ENCODE results near the gene THRA.

Gene THRA, protein sequence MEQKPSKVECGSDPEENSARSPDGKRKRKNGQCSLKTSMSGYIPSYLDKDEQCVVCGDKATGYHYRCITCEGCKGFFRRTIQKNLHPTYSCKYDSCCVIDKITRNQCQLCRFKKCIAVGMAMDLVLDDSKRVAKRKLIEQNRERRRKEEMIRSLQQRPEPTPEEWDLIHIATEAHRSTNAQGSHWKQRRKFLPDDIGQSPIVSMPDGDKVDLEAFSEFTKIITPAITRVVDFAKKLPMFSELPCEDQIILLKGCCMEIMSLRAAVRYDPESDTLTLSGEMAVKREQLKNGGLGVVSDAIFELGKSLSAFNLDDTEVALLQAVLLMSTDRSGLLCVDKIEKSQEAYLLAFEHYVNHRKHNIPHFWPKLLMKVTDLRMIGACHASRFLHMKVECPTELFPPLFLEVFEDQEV

DNA sequence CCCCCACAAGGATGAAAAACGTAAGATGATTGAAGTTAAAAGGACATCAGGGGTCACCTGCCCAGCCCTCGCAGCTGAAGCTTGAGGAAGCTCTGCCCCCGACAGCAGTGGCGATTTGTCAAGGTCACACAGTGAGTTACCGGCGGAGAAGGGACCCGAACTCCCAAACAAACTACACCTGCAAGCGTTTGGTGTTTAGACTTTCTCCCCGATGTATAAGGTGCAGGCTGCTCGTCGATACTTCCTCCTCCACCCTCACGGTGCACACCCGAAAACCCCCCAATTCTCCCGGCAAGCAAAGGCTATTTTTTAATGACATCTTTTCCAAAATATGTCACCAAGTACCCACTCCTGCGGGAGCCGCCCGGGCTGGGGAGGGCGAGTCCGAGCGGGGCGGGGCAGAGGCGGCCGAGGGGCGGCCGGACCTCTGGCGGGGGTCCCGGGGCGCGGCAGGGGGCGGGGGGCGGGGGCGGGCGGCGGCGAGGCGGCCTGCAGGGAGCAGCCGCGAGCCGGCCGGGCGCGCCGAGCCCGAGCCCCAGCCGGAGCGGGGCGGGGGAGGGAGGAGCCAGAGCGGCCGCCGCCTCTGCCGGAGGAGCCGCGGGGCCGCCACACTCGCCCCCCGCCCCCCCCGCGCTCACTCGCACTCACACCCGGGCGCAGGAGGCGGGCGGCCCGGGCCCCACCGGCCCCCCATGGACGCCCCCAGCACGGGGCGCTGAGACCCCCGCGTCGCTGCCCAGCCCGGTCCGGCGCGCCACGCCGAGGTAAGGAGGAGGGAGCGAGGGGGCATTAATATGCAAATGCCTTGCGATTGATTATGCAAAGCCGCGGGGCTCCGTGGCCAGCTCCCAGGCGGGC is at the start of gene THRA:
Gene THRA, plus strand, starts transcription at position 637 of the 858 bp plus-strand sequence. CDS start 11,524 bp downstream, outside the sequence.
- peak; percentile 57 for DNase-seq (ENCODE audit: low read depth)

DNA sequence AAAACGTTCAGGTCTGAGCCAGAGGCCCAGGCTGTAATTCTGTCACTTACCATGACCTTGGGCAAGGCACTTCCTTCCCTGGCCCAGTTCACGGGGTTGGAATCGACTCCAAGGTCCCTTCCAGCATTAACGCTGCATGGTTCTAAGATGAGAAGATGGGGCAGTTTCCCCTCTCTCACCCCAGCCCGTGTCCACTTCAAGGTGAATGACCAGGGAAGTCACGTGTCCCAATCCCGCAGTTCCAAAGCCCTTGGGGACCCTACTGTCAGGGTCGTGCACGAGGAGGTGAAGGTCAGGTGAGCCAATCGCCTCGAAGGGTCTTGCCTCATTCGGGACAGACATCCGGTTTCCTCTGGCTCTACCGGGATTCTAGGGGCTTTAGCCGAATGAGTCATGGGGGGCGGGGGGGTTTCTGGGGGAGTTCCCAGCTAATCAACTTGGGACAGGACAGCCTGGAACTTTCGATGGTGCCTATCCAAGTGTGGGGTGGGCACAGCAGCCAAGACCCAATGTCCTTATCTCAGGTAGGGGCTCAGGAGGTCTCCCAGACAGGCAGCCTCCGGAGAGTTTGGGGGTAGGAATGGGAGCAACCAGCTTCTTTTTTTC is 48.3 kb upstream of the THRA start:
- DNase-seq (ENCODE audit: low read depth): no peak

DNA sequence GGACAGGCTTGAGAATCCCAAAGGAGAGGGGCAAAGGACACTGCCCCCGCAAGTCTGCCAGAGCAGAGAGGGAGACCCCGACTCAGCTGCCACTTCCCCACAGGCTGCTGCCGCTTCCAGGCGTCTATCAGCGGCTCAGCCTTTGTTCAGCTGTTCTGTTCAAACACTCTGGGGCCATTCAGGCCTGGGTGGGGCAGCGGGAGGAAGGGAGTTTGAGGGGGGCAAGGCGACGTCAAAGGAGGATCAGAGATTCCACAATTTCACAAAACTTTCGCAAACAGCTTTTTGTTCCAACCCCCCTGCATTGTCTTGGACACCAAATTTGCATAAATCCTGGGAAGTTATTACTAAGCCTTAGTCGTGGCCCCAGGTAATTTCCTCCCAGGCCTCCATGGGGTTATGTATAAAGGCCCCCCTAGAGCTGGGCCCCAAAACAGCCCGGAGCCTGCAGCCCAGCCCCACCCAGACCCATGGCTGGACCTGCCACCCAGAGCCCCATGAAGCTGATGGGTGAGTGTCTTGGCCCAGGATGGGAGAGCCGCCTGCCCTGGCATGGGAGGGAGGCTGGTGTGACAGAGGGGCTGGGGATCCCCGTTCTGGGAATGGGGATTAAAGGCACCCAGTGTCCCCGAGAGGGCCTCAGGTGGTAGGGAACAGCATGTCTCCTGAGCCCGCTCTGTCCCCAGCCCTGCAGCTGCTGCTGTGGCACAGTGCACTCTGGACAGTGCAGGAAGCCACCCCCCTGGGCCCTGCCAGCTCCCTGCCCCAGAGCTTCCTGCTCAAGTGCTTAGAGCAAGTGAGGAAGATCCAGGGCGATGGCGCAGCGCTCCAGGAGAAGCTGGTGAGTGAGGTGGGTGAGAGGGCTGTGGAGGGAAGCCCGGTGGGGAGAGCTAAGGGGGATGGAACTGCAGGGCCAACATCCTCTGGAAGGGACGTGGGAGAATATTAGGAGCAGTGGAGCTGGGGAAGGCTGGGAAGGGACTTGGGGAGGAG is 47.5 kb upstream of the THRA start, which contains the start of gene CSF3:
Gene CSF3, plus strand, starts transcription at position 436 of the 993 bp plus-strand sequence. Its CDS starts 35 bp downstream, at position 471.
- DNase-seq (ENCODE audit: low read depth): no peak

DNA sequence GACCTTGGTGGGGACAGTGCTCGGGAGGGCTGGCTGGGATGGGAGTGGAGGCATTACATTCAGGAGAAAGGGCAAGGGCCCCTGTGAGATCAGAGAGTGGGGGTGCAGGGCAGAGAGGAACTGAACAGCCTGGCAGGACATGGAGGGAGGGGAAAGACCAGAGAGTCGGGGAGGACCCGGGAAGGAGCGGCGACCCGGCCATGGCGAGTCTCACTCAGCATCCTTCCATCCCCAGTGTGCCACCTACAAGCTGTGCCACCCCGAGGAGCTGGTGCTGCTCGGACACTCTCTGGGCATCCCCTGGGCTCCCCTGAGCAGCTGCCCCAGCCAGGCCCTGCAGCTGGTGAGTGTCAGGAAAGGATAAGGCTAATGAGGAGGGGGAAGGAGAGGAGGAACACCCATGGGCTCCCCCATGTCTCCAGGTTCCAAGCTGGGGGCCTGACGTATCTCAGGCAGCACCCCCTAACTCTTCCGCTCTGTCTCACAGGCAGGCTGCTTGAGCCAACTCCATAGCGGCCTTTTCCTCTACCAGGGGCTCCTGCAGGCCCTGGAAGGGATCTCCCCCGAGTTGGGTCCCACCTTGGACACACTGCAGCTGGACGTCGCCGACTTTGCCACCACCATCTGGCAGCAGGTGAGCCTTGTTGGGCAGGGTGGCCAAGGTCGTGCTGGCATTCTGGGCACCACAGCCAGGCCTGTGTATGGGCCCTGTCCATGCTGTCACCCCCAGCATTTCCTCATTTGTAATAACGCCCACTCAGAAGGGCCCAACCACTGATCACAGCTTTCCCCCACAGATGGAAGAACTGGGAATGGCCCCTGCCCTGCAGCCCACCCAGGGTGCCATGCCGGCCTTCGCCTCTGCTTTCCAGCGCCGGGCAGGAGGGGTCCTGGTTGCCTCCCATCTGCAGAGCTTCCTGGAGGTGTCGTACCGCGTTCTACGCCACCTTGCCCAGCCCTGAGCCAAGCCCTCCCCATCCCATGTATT is 46.5 kb upstream of the THRA start:
- DNase-seq (ENCODE audit: low read depth): no peak

DNA sequence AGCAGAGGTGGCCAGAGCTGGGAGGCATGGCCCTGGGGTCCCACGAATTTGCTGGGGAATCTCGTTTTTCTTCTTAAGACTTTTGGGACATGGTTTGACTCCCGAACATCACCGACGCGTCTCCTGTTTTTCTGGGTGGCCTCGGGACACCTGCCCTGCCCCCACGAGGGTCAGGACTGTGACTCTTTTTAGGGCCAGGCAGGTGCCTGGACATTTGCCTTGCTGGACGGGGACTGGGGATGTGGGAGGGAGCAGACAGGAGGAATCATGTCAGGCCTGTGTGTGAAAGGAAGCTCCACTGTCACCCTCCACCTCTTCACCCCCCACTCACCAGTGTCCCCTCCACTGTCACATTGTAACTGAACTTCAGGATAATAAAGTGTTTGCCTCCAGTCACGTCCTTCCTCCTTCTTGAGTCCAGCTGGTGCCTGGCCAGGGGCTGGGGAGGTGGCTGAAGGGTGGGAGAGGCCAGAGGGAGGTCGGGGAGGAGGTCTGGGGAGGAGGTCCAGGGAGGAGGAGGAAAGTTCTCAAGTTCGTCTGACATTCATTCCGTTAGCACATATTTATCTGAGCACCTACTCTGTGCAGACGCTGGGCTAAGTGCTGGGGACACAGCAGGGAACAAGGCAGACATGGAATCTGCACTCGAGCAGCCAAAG is 45.2 kb upstream of the THRA start:
- no peak for DNase-seq (ENCODE audit: low read depth)

DNA sequence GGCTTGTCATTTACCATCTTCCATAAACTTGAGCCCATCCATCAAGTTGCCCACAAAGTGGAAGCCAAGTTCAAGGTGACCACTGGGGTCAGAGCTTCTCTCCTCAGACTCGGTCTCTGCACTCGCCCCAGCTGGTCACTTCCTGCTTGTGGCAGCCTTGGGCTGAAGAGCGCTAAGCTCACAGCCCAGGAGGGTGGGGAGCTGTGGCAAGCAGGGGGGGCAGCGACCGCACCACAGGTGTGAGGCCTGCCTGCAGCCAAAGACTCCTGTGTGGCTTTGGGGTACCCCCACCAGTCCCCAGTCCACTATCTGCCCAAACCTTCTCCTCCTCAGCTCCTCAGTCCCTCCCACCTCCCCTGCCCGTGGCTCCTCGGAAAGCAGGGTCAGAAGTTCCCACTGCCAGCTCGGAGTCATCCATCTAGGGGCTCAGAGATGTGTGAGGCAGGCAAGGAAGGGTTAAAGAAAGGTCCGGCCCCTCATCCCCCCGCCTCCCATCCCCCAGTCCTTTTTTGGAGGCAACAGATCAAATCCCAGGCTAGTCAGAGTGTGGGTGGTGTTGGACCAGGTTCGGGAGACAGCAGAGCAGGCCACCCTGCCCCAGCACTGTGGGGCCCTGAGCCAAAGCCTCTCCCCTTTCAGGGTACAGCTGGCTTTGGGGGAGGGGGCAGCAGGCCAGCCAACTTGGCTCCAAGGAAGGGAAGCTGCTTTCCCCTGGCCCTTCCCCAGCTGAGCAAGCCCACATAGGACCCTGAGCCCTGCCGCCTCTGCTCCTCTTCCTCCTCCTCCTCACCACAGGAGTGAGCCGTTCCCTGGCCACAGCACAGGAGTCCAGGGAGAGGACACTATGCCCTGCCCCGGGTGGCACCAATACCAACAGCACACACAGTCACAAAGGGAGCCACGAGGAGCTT is 44.3 kb upstream of the THRA start:
- no peak for DNase-seq (ENCODE audit: low read depth)

DNA sequence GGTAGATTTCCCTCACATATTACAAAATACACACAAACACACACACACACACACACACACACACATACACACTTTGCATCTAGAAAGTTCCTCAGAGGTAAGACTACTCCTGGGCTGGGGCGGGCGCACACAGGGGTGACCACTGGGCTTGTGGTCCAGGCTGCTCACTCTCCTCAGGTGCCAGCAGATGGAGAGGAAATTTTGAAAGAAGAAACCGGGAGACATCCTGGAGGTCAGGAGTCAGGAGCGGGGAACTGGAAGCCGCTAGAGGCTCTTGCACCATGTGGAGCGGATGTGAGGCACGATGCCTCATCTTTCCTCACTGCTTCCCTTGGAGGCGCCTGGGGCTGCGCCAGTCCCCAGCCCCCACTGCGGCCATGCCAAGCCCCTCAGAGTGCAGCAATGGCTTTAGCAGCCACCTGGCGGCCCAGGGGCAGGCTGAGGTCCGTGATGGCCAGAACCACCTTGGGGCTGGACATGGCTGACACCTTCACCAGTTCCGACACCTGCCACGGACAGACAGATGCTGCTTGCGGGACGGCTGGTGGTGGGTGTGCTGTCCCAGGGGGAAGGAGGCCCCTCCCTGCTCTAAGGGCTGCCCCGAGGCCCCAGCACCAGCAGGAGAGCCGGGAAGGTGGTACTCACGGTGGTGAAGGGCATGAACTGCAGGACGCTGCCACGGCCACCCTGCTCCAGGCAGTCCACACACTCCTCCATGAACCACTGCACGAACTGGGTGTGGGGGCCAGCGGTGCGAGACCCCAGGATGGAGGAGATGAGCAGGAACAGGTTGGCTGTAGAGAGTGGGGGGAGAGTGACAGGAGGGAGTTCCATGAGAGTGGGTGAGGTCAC is 43.4 kb upstream of the THRA start:
- DNase-seq (ENCODE audit: low read depth): no peak

DNA sequence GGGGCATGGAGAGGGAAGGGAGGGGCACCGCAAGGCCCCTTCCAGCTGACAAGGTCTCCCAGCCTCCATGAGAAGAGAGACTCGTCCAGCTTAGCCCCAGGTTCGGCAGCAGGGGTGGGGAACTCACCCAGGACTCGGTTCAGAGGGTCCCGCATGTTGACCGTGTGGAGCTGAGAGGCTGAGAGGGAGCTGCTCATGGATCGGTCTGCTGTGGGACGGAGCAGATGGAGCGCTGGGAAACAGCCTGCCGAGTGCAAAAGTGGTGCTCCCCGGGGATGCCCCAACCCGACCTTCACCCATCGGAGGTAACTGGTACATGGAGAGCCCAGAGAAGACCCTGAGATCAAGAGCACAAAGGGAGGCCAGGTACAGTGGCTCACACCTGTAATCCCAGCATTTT is 42.6 kb upstream of the THRA start:
- DNase-seq (ENCODE audit: low read depth): no peak

DNA sequence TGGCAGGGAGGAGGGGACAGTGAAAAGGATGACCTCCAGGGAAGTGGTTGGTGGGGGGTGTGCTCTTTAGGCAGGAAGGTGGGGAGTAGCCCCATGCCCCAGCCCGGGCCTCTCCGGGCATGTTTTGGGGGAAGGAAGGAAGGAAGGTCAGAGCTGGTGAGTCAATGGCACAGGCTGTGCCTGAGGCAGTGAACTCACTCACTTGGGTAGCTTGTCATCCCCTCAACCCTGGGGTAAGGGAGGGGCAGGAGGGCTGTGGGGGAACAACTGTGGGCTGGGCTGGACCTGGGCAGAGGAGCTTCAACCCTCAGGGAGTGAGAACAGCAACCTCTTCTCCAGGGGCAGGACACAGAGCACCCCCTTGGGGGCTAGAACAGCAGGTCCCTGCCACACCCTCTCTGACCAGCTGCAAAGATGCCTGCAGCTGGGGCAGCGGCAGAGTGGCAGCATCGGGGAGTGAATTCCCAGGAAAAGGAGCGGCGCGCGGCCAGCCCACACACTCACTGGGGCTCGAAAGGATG is 41.3 kb upstream of the THRA start:
- no peak for DNase-seq (ENCODE audit: low read depth)

DNA sequence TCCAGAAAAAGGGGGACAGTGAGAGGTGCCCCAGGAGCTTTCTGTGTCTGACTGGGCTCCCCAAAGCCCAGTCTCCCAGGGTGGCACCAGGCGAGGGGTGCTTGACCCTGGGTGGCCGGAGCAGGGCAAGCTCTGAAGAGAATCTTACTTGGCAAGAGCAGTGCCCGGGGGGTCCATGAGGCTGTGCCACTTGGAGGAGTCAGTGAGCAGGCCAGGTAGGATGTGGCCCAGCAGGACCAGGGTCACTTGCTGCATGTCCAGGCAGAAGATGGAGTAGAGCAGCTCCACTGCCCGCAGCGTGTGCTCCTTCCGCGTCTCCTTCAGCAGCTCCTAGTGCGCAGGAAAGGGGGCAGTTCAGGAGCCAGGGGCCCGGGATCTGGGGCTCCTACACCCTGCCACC is 40.3 kb upstream of the THRA start:
- DNase-seq (ENCODE audit: low read depth): no peak

DNA sequence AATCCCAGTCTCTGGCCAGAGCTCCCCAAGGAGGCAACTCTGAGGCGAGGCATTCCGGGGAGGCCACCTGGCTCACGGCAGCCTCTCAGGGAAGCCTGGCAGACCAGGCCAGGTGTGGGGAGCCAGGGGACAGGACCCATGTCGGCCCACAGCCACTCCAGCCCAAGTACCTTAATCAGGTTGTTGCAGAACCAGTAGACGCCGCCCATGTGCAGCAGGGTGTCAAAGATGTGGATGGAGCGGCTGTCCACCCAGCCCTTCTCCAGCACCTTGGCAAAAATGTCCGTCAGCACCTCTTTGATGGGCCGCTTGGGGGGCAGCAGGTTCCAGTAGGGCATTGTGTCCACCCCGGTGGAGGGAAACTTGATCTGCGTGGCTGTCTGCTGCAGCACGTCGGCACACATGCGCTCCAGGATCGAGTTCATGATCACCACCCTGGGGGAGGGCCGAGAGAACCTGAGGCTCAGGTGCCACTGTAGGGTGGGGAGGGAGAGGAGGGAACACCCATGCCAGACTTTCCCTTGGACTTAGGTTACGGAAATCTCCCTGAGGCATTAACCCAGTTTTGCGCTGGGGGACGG is 39.7 kb upstream of the THRA start:
- DNase-seq (ENCODE audit: low read depth): no peak

DNA sequence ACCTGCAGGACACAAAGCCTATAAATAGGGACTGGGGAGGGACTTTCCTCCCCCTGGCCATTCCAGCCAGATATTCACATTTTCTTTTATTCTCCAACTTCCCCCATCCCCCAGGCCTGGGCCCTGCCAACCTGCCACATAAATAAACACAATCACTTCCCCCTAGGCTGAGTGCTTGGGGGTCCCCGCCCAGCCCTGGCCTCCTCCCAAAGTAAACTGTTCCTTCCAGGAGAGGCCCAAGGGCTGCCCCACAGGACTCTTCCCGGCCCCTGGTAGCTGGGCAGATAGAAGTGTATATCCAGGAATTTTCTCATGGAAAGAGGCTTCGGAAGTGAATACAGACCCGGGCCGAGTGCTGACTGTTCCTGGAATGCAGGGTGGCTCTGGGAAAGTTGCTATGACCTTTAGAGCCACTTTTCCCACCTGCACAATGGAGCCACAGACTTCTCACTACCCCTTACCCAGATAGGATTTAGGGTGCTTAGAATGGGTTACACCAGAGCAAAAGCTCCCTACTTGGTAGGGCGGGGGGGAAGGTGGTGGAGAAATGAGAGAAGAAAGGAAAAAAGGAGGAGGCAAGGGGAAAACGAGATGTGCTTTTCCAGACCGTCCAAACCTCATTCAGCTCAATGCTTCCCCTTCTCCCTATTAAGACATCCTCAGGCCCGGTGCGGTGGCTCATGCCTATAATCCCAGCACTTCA is 39.0 kb upstream of the THRA start:
- no peak for DNase-seq (ENCODE audit: low read depth)

DNA sequence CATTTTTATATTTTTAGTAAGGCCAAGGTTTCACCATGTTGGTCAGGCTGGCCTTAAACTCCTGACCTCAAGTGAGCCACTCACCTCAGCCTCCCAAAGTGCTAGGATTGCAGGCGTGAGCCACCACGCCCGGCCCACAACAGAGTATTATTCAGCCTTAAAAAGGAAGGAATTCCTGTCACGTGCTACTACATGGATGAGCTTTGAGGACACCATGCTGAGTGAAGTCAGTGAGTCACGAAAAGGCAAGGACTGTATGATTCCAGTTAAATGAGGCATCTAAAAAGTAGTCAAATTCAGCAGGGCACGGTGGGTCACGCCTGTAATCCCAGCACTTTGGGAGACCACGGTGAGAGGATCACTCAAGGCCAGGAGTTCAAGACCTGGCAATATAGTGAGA is 37.9 kb upstream of the THRA start:
- no peak for DNase-seq (ENCODE audit: low read depth)

DNA sequence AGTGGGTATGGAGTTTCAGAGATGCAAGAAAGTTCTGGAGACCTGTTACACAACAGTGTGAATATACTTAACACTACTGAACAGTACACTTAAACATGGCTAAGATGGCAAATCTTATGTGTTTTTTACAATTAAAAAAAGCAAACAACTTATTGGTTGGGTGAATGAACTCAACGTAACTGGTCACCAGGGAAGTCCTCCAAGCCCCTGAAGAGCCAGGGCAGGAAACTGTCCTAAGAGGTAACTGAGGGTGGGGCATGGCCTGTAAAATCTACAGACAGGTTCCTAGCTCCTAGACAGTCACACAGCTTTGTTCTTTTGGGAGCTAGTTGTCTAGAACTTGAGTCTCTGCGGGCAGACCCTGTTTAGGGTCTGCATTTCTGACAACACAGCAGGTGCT is 37.2 kb upstream of the THRA start:
- no peak for DNase-seq (ENCODE audit: low read depth)

DNA sequence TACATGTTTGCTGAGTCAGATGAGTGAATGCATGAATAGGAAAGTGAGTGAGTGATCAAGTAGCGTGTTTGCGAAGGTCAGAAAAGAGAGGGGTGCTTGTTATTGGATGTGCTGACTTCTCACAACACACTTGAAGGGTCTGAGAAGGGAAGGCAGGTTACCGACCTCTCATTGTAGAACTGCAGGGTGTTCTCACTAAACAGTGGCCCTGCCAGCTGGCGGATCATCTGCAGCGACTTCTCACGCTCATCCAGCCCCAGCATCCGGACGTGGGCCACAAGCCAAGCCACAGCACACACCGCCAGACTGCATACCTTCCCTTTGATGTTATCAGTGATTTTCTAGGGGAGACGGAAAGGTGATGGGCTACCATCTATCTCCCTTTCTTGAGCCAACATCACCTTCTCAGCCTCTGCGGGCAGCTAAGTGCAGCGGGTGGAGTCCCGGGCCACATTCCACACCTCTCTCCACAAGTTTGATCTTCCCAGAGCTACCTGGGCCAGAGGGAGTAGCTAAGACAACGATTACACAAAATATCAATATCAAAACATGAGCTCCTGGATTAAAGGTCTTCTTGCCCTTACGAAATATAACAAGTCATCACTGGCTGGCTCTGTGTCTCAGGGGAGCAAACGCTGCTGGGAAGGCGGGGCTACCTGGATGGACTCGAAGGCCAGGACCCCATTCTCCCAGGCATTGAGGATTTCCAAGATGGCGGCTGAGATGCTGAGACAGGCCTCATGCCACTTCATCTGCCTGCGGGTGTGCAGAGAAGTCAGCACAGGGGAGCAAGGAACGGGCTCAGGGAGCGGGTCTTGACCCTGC is 36.6 kb upstream of the THRA start:
- no peak for DNase-seq (ENCODE audit: low read depth)

Measured in stimulated activated CD8-positive, alpha-beta memory T cell treated with anti-CD3 and anti-CD28 coated beads, Interleukin-12 subunit alpha, Interleukin-12 subunit beta, amount 100 ng/mL, for 4 hours (primary cell).